ENCODE measurements around the gene GP9.
A peak's percentile ranks its signal among the peaks of the same experiment; 100 is the strongest.

Gene GP9

GRCh38 chr3:129030611-129031010, 30.0 kb upstream of the GP9 start:
- no peak for DNase-seq

GRCh38 chr3:129031476-129032215, 28.9 kb upstream of the GP9 start:
- DNase-seq: no peak

GRCh38 chr3:129032716-129033115, 27.9 kb upstream of the GP9 start:
- DNase-seq: no peak

GRCh38 chr3:129033151-129033550, 27.4 kb upstream of the GP9 start:
- no peak for DNase-seq

GRCh38 chr3:129033633-129034321, 26.8 kb upstream of the GP9 start:
- no peak for DNase-seq

- no peak for DNase-seq
Observed at GRCh38 chr3:129034642-129035041, 25.9 kb upstream of the GP9 start.

- DNase-seq: no peak
Observed at GRCh38 chr3:129035360-129036221, 25.0 kb upstream of the GP9 start.

- no peak for DNase-seq
Observed at GRCh38 chr3:129036222-129037092, 24.1 kb upstream of the GP9 start.

GRCh38 chr3:129037093-129037419, 23.5 kb upstream of the GP9 start:
- DNase-seq: no peak

GRCh38 chr3:129038121-129038855, 22.3 kb upstream of the GP9 start:
- no peak for DNase-seq

GRCh38 chr3:129039271-129040038, 21.1 kb upstream of the GP9 start:
- no peak for DNase-seq

GRCh38 chr3:129040039-129040336, 20.6 kb upstream of the GP9 start:
- DNase-seq: no peak

- DNase-seq: no peak
Observed at GRCh38 chr3:129040579-129041300, 19.8 kb upstream of the GP9 start.

GRCh38 chr3:129045675-129046036, 14.9 kb upstream of the GP9 start:
- peak; percentile 29 for DNase-seq

- no peak for DNase-seq
Observed at GRCh38 chr3:129046037-129046731, 14.4 kb upstream of the GP9 start.

- DNase-seq: no peak
Observed at GRCh38 chr3:129046732-129047552, 13.6 kb upstream of the GP9 start.

GRCh38 chr3:129047553-129047839, 13.1 kb upstream of the GP9 start:
- DNase-seq: no peak

GRCh38 chr3:129050556-129051295, 9.9 kb upstream of the GP9 start:
- no peak for DNase-seq

GRCh38 chr3:129051871-129052340, 8.7 kb upstream of the GP9 start:
- DNase-seq: no peak
